DMS79 (cell line): ENCODE data around the gene ASB13.
"Not testable (repeated sequence)": the region's sequence is repeated elsewhere in the genome, so short reads cannot be mapped to it uniquely, and the experiment has no call there.

ENCODE experiments used
- DNase-seq: peaks from one replicate; lab custom pipeline; 2025; lab: John Stamatoyannopoulos, UW

Gene ASB13

DNA sequence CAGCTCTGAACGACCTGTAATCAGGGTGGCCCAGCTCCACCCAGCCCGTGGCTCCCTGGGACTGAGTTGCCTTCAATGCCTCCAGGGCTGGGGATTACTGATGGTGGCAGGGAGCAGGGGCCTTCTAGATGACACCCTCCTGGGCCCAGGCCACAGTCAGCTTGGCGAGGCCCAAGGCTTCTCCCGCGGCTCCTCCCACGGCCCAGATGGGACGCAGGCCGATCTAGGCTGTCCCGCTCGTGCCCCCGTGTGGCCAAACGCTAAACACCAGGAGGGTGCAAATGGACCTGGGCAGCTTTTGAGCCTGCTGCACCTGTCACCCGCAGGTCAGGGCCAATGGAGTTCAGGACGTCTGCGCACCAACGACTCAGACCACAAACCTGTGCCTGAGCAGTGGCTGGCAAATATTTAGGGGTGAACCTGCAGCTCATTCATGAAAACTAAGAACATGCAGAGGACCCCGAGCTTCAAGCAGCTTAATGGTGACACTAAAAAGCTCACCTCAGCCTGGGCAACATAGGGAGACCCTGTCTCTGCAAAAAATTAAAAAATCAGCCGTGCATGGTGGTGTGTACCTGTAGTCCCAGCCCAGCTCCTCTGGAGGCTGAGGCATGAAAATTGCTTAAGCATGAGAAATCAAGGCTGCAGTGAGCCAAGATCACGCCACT, 43.2 kb downstream of the ASB13 start:
- DNase-seq: peak; percentile 72

DNA sequence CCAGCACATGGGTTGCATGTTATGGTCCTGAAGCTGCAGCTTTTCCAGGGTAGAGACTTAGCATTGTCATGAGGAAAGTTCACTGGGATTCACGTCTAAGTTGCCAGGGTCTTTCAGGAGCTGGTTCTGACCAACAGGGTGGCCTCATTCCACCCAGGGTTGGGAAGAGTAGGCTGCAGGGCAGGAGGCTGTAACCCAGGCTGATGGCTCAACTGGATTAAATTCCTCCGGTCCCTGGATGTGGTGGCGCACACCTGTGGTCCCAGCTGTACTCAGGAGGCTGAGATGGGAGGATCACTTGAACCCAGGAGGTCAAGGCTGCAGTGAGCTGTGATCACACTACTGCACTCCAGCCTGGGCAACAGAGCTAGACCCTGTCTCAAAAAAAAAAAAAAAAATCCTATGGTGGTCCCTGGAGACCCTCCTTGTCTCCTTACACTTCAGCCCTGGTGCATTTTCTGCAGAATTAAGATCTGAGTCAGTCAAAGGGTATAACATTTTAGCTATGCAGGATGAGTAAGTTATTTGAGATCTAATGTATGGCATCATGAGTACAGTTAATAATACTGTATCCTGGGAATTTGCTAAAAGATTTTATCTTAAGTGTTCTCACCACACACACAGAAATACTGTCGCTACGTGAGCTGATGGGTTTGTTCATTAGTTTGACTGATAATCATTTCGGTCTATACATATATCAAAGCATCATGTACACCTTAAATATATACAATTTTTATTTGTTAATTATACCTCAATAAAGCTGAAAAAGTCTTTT, 44.0 kb downstream of the ASB13 start:
- no peak for DNase-seq

DNA sequence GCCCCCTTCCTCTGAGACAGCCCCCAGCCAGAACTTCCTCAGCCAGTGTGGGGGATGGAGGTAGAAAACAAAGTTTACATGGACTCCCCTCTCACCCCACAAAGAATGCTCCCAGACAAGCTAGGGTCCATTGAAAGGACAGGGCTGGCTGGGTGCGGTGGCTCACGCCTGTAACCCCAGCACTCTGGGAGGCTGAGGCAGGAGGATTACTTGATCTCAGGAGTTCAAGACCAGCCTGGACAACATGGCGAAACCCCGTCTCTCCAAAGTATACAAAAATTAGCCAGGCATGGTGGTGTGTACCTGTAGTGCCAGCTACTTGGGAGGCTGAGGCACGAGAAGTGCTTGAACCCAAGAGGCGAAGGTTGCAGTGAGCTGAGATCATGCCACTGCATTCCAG, 45.0 kb downstream of the ASB13 start:
- not testable (repeated sequence) for DNase-seq

DNA sequence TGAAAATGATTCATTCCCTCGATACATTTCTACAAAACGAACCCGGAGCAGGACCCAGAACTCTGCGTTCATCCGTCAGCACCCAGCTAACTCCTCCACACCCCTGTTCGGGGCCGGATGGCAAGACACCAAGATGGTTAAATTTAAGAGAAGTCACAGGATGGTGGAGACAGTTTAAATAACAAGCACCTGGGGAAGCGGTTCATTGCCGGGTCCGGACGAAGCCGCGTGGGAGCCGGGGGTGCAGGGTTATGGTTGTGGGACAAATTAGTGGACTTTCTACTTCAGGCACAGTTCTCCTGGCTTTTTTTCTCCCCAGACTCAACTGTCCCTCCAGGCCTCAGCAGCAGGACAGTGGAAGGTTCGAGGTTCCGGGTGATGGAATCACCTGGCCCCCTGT, 45.4 kb downstream of the ASB13 start:
- DNase-seq: no peak

DNA sequence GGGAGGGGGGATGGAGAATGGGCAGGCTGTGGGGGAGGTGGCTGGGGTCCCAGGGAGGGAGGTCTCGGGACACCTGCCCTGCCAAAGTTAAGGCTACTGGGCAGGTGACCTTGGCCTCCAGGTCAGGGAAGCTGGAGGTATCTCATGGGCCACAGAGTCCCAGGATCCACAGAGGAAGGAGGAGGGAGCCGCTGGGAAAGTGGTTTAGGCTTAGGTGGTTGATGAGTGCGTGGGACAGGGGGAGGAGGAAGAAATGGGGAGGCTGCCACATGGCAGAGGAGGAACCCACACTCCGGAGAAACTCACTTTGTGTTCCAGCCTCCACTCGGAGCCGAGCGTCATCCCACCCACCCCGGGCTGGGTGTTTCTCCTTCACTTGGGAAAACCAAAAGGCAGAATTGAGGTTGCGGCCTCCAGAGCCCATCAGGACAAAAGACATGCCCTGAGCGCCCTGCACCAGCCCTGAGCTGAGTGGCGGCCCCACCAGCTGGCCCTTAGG, 46.1 kb downstream of the ASB13 start:
- DNase-seq: no peak

DNA sequence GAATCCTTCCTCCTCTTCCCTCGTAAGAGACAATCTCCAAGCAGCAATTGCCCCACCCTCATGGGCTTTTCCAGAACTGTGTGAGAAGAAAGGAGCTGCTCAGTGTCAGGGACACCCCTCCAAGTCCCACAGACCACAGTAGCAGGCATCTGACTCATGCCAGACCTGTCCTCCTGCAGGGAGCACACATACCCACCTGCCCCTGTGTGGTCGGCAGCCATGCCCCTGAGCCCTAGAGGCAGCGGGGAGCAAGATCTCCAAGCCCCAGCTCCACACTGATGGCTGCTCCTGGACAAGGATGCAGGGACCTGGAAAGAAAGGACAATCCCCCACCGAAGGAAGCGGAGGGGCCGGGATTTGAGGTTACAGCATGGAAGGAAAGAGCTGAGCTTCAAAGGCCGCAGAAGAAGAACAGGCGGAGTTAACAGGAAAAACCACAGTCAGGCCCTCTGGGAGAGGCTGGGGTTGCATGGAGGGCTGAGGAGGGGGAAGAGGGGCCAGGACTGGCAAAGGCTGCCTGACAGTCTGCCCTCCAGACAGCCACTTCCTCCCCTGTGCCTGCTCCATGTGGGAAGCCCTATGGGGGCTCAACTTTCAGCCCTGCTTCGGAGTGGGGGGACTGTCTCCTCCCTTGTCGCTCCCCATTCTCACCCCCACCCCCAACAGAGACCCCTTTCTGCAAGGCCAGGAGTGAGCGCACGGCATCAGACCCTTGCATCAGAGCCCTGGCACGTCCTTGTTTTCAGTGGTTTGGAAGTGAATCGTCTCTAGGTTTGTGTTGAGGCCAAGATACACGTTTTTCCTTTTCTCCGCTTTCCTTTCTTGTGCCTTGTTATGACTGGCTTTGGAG, 46.8 kb downstream of the ASB13 start:
- no peak for DNase-seq

DNA sequence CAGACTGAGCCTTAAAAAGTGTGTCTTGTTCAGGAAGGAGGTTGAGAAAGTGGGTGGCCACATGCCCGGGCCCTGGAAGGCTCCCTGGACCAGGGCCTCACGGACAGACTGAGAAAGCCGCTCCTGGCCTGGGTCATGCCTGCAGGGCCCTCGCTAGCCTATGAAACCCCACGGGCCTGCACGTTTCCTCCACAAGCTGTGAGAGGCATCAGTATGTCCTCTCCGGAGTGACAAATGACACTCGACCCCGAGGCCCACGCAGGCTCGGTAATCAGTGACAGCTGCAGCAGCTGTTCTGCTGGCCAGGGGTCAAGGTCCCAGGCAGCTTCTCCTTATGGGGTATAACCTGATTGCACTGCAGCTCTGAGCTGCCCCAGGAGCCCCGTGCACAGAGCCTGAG, 47.6 kb downstream of the ASB13 start:
- DNase-seq: no peak

DNA sequence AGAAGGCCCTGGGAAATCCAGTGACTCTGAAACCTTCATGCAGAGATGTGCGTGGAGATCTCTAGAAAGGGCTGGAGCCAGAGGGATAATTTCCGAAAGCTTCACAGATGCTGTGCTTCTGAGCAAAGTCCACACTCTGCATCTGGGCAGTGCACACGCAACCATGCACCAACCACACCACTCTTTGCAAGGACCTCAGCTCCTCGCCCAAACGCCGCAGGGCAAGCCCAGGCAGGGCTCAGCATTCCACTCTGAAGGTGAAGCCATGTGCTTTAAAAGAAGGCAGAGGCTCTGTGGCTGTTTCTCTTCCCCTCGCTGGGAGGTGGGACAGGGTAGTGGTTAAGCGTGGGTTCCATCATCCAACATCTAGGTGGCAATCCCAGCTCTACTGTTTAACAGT, 48.4 kb downstream of the ASB13 start:
- DNase-seq: no peak

DNA sequence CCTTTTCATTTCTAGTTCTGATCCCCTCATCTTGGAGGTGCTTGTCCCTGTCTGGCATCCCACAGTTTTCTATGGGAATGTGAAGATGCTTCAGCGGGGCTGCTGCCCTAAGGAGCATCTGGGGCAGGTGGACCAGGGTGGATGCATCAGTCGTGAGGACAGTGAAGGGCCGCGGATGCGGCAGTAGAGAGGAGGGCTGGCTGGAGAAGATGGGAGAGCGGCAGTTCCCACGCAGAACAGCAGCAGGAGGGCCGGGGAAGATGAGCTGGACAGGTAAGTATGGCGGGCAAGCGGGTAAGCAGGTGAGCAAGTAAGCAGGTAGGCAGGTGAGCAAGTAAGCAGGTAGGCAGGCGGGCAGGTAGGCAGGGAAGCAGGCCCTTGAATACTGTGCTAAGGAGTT, 48.9 kb downstream of the ASB13 start:
- no peak for DNase-seq

DNA sequence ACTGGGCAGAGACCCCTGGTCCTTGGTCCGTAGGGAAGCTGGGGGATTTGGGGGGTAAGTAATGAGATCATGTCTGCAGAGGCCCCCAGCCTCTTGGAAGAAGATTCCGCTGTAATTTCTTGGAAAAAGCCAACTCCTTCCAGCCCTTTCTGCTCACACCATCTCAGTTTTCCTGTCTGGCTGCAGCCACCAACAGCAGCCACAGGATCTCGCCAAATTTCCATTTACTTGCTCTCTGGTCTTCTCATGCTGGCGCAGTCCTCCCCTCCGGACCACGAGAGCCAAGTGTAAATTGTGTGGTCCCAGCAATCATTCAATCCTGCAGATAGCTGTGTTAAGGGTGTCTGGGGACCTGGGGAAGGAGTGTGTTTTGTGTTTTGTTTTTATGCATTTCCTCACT, 49.6 kb downstream of the ASB13 start:
- DNase-seq: no peak

DNA sequence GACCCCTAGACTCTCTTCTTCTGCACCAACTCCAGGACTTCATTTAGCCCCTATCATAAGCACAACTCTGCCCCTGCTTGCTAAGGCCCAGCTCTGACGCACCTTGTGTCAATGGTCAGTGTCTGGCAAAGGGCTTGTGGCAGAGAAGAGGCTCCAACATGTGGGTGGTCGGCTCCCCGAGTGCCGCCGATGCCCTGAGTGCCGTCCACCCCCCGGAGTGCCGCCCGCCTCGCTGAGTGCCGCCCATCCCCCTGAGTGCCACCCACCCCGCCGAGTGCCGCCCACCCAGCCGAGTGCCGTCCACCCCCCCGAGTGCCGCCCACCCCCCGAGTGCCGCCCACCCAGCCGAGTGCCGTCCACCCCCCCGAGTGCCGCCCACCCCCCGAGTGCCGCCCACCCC, 50.3 kb downstream of the ASB13 start:
- no peak for DNase-seq

DNA sequence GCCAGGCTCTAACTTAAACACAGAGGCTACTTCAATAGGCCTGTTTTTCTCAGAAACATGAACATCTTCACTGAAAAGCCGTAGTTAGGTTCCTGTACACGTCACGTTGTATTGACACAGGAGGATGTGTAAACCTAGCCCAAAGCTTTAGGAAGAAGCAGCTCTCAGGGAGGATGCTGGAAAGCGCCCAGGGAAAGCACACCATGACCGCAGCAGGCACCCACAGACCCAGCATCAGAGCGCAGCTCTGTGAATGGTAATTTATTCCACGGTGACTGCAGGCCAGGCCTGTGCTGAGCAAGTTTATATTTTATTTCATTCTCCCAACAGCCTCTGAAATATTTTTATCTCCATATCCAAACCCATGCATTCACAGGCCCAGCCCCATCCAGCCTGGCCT, 51.1 kb downstream of the ASB13 start:
- no peak for DNase-seq

DNA sequence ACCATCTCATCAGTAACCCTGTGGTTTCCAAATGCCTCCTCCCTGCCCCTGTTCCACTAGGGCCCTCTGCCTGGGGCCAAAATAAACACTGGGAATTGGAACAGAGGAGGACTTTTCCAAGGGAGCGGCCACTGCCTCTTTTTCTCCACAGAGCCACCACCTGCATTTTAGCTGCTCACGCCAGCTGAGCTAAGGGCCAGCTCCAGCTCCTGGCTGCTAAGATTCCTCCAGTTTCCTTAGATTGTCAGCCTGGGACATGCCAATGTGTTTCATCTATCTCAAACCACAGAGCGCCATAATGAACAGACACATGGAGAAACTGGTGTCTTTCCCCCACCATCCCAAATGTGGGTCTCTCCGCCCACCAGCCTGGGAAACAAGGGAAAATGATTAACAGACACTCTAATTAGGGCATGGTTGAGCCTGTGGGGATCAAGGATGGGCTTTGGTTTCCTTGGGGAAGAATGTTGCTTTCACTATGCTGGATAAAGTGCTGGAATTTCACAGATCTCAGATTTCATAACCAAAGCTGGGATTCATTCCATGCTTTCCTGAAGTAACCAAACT, 52.2 kb downstream of the ASB13 start:
- no peak for DNase-seq

DNA sequence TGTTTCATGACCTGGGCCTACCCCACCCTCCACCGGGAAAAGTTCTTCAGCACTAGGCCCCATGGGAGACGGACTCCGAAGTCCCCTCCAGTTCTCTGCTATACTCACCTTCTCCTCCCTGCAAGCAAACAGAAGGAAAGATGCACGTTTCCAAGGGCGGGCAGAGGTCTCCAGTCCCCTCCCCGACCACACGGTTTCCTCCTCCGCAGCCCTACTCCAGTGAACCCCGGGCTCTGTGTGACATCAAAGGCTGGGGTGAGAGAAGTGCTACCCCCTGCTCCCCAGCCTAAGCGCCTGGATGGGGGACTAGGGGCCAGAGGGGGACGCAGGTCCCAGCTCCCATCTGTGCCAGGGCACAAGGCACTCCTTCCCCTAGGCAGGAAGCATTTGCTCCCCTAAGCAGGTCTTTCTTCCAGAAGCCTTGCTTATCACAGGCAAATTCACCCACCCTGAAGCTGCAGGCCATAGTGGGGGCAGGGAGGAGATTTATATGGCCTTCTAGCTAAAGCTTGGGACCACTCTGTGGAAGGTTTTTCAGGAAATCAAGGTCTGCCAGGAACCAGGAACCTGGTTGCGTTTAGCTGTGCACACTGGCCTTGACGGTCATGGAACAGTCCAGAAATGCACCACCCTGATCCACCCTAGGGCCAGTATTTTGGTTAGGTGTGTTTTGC, 52.8 kb downstream of the ASB13 start:
- DNase-seq: no peak

DNA sequence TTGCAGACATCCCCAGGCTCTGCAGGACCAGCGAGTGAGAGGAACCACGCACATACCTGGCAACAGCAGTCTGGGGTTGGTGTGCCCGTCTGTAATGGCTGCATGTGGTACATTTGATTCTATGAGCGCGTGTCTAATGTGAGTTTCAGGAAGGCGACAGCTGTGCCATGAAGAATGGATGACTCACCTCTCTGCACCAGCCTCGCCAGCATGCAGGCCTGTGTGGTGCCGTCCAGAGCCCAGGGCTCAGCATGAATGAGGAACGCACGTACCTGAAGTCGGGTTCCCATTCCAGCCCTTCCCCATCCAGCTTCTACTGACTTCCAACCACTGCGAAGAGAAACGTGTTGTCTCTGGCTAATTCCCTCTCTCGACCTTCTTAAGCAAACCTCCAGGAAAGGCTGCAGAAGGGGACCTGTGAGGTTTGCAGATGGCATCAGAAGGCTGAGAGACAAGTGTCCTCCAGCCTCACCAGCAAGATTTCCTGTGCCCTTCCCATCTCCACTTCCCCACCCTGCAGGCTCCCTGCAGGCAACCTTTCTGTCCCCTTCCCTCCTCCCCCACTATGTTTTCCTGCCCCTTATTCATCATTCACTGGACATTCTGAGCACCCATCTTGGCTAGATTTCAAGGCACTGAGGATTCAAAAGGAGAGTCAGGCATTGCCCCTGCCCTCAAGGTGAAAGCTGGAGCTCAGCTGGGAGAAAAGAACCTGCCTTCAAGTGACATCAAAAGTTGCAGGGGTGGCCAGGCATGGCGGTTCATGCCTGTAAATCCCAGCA, 54.3 kb downstream of the ASB13 start:
- DNase-seq: no peak

DNA sequence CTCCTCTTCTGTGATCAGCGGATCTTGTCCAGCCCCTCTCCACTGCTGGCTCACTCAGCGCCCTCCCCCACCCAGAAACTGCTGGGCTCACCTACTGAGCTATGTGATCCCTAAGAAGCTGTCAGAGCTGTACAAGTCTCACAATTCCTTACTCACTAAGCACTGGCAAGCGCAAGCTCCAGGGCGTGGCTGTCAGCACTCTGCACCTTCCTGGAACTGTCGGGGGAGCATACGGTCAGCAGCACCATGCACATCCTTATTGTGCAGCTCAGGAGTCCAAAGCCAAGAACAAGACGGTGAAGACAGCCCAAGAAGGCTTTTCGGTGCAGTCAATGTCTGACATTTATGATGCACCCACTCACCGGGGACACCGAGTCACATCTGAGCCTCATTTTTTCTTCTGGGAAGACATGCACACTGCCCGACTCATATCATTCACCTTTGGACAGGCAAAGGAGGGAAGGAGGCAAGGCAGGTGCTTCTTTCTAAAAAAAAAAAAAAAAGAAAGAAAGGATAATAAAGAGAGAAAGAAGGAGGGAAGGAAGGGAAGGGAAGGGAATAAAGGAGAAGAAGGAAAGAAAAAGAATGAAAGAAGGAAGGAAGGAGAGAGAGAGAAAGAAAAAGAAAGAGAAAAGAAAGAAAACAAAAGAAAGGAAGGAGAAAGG, 56.3 kb downstream of the ASB13 start:
- DNase-seq: no peak

DNA sequence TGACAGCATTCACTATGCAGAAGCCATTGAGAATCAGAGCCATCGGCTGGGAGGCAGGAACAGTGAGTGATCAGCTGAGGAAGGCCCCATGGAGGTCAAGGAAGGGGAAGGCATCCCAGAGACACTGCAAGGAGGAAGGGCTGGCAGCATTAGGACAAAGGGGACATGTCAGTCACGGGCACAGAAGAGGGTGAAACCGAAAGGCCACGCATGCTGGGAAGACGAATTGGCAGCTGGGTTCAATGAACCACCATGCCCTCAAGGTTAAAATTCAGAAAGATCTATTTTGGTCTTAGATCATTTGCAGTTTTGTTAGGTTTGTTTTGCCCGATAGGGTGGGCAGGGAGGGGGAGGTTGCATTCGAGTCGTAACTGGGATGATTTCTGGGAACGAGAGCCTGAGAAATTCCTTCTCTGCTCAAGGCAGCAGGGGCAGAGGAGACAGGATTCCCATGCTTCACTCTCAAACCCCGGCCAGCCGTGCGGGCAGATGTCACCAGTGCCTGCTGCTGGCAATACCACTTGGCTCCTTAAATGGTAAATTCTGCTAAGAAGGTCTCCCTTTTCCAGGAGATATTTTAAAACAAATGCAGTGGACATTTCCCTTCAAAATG, 57.7 kb downstream of the ASB13 start:
- no peak for DNase-seq

DNA sequence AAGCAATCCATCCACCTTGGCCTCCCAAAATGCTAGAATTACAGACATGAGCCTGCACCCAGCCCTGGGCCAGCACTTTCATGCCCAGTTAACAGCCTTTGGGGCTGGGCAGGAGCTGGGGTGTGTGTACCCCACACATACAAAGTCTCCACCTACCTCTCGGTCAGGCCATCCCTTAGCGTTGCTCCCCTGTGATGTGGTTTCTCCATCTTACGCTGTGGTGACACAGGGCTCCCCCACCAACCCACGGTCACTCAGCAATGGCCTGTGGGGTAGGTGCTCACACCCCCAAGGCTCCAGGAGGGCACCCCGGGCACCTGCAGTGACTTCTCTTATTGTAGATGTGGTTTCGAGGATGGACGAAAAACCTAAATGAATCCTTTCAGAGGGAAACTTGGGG, 58.8 kb downstream of the ASB13 start:
- no peak for DNase-seq

DNA sequence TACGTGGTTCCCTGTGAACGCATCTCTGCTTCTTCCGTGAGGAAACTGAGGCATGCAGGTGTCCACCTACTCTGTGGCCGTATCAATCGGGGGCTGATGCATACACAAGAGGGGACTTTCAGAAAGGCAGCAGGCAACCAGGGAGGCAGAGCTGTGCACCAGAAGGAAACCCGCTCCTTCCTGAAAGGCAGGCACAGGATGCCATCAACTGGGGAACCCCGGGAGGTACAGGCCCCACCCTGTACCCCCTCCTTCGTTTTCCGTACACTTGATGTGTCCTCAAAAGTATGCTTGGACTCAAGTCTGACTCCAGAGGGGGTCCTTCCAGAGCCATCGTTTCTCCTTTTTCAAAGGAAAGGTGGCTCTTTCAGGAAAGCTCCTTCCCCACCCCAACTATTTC, 59.5 kb downstream of the ASB13 start:
- DNase-seq: no peak

DNA sequence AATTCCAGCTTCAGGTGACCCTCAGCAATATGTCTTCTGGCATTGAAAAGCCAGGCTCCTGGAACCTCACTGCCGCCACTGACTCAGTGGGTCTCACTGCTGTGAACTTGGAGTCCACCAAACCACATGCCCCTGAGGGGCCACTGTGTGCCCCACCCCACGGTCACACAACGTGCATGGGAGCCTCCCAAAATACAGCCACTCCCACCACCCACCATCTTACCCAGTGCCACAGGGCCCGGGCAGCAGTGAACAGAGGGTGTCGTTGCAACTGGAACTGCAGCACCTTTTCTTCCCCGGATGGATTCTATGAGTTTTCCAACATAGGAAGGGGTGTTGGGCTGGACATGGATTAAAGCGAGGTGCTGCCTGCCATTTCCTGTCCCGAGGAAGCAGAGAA, 60.1 kb downstream of the ASB13 start:
- no peak for DNase-seq
